HG03469 (cell line): ENCODE data around the gene LDLRAD4.

Experiments used
- ATAC-seq: cut with Tn5 transposase; IDR thresholded peaks from one replicate; pipeline ENCODE4 v1.9.1; 2021; ENCODE audit warnings: mild to moderate bottlenecking, moderate library complexity, moderate number of reproducible peaks; ENCODE audit not compliant: unreplicated experiment

The LDLRAD4 gene

GRCh38 chr18:13218368-13218991 is at the start of gene LDLRAD4:
LDLRAD4 (plus strand) TSS chr18:13218760.
- no peak for ATAC-seq

DNA sequence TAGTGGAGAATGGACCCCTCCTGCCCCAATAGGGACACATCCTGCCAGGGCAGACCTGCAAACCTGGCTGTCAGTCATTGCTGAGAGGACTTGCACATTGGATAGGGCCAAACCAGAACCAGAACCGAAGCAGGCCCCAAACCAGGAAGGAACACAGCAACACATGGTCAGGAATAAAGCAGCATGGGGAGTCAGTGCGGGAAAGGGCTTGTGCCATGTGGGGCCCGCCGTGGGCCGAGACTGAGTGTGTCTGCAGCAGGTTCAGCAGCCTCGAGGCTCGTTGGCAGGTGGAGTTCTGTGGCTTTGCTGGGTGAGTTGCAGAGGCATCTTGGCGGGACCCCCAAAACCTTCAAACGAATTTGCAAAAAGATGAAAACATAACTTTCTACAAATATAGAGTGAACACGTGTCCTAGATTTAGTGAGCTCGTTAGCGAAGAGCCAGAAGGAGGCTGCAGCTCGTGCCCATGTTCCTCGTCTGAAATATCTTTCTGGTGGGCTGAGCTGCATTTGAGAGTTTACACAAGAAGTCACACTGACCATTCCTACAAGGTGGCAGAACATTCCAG is 44.9 kb upstream of the LDLRAD4 start:
- ATAC-seq, result no peak

DNA sequence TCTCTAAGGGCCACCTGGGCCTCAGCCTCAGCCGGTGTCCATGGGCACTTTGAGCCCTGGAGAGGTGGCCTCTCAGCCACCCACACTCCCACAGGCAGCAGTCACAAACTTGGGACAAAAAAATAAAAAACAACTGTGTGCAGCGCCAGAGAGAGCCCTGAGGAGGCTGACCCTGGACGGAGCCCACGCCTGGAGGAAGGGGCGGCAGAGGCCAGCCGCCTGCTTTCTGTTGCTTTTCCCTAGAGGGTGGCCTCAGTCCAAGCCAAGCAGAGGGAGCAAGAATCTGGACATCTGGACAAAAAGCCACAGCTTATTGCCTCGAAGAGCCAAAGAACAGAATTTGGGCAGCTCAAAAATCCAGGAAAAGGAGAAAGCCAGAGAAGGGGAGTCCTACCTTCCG is 43.3 kb upstream of the LDLRAD4 start:
- no peak for ATAC-seq

- ATAC-seq, result no peak
Observed at GRCh38 chr18:13175754-13176210, 42.8 kb upstream of the LDLRAD4 start.

GRCh38 chr18:13176847-13177246 is 41.7 kb upstream of the LDLRAD4 start:
- no peak for ATAC-seq

DNA sequence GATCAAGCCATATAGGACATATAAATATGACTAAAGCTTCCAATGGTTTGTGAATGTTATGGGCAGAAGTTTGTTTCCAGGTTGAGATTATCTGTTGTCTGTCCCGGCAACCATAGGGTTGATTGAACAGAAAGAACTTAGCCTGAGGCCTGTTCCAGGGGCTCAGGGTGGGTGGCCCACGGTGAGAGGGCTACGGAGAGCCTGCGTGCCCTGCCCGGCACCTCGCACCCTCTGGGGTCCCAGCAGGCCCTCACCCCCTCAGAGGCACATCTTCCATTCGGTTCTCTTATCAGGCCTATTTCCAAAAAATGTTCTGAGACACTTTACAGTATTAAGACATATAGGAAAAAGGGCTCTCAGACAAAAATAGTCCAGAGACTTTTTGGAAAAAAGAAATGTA is 40.4 kb upstream of the LDLRAD4 start:
- no peak for ATAC-seq

GRCh38 chr18:13178976-13179375 is 39.6 kb upstream of the LDLRAD4 start:
- no peak for ATAC-seq

GRCh38 chr18:13179566-13180113 is 38.9 kb upstream of the LDLRAD4 start:
- no peak for ATAC-seq

DNA sequence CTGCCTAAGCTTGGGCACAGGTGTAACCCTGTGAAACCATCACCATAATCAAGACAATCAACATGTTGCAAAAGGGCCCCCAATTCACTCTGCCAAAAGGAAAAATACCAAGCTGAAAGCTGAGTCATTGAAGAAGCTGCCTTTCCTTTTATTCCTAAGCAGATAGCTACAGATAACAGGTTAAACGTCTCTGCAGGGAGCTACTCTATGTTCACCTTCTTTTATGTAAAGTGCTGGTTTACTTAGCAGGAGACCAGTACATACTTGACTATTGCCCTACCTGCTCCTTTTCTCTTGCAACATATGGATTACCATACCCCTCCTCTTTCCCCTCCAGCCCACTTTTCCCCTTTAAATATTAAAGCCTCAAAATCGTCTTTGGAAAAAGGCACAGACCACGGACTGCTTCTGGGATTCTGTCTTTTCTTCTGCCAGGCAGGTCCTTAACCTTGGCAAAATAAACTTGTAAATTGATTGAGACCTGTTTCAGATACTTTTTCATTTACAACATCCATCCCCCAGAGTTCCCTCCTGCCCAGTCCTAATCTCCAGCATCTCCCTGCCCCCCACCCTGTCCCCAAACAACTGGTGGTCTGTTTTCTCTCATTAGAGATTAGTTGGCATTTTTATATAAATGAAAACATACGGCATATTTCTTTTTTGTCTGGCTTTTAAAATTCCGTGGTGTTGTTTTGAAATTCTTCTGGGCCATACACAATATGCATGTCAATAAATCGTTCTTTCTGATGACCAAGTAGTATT is 37.8 kb upstream of the LDLRAD4 start:
- ATAC-seq, result no peak

- ATAC-seq, result no peak
Observed at GRCh38 chr18:13181765-13182164, 36.8 kb upstream of the LDLRAD4 start.

DNA sequence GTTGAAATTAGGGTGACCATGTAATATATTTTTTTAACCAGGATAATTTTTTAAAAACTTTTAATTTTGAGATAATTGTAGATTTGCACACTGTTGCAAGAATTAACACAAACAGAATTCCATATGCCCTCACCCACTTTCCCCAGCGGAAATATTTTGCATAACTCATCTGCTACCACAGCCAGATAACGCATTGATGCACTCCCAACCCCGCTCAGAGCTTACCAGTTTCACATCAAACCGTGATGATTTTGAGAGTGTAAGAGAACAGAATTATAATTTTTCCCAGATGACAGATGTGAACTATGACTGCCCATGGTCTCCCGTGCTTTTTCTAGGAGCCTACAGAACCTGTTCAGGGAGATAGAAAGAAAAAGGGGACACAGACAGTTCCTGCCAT is 35.2 kb upstream of the LDLRAD4 start:
- ATAC-seq, result no peak

GRCh38 chr18:13183790-13184189 is 34.8 kb upstream of the LDLRAD4 start:
- ATAC-seq, result no peak

DNA sequence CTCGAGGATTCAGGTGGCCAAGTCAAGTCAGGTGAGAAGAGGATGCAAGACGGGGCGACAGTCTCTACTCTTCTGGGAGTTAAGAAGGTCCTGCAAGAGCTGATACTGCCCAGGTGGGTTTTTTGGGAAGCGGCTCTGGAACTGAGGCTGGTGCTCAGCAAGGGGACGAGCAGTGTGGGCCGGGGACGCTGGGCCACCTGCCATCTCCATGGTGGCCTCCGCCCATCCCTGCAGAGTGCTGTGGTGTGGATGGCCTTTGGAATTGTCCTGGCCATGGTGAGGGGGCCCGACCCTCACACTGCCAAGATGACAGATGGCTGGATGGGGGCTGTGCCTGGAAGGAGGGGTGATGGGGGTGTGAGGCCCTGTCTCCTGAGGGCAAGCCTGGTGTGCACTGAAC is 34.2 kb upstream of the LDLRAD4 start:
- no peak for ATAC-seq

DNA sequence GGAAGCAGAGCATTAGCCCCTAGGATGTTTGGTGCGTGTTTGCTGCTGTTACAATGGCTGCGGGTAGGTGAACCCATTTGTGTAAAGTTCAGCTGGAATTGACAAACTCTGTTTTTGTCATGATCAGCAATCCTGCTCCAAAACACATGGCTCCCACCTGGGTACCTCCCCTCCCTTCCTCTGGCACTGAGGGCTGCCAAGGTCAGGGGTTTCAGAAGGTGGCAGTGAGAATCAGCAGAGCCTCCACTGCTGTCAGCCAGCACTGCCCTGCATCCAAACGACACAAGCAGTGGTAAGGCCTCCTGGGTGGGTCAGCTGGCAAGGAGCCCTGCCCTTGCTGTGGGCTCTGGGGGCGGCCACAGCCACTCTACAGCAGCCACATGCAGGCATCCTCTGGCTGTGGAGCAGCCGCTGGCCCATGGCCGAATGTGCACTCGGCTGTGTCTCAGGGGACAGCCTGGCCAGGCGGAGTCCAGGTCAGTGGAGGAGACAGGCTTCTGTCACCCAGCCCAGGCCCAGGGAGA is 32.8 kb upstream of the LDLRAD4 start:
- ATAC-seq, result no peak

- ATAC-seq, result no peak
Observed at GRCh38 chr18:13186687-13187086, 31.9 kb upstream of the LDLRAD4 start.

- ATAC-seq, result no peak
Observed at GRCh38 chr18:13187498-13187897, 31.1 kb upstream of the LDLRAD4 start.

GRCh38 chr18:13191031-13191430 is 27.5 kb upstream of the LDLRAD4 start:
- no peak for ATAC-seq

- no peak for ATAC-seq
Observed at GRCh38 chr18:13191779-13192178, 26.8 kb upstream of the LDLRAD4 start.

- no peak for ATAC-seq
Observed at GRCh38 chr18:13192970-13193369, 25.6 kb upstream of the LDLRAD4 start.

GRCh38 chr18:13194239-13194638 is 24.3 kb upstream of the LDLRAD4 start:
- ATAC-seq, result no peak

GRCh38 chr18:13198701-13199100 is 19.9 kb upstream of the LDLRAD4 start:
- no peak for ATAC-seq

DNA sequence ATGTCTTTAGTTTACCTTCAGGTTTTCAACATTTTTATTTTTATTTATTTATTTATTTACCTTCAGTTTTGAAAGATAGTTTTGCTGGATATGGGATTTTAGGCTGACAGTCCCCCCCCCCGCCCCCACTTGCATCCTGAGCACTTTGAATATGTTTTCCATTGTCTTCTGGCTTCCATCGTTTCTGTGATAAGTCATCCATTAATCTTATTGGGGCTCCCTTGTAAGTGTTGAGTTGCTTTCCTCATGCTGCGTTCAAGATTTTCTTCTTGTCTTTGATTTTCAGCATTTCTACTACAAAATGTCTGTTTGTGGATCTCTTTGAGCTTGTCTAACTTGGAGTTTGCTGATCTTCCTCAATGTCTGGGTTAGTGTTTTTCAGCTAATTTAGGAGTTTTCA is 19.4 kb upstream of the LDLRAD4 start:
- no peak for ATAC-seq
